ENCODE results near the gene PCDHB15.
"Not testable (repeated sequence)": the region's sequence is repeated elsewhere in the genome, so short reads cannot be mapped to it uniquely, and the experiment has no call there.

PCDHB15 gene

DNA sequence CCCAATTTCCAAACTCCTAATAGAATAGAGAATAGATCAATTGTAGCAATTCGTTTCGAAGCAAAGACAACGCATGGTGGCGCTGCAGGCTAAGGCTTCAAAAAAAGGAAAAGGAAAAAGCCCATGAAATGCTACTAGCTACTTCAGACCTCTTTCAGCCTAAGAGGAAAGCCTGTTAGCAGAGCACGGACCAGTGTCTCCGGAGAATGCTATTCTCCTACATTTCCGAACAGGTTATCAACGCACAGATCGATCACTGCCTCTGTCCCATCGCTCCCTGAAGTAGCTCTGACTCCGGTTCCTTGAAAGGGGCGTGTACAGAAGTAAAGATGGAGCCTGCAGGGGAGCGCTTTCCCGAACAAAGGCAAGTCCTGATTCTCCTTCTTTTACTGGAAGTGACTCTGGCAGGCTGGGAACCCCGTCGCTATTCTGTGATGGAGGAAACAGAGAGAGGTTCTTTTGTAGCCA lies at the start of gene PCDHB15:
PCDHB15 (plus strand) TSS at position 146 of the 468 bp plus-strand sequence; CDS start at position 330, 184 bp downstream.
- peak; percentile 29 for DNase-seq (ENCODE audit: low read depth)

DNA sequence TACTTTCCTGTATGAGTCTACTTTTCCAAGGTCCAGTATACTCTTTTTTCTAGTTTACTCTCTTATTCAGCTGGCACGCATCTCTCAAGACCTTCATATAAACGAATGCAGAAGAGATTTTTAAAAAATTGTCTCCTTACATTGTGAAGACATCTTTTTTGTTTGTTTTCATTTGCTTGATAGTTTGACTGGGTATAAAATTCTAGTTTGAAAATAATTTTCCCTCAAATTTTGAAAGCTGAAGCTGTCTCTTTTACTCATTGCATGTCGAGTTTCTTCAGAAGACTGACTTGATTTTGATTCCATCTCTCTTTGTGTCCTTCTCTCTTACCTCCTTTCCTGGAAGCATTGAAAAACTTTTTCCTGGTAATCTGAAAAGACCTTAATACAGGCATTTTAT lies 48.8 kb upstream of the PCDHB15 start:
- DNase-seq (ENCODE audit: low read depth): no peak

DNA sequence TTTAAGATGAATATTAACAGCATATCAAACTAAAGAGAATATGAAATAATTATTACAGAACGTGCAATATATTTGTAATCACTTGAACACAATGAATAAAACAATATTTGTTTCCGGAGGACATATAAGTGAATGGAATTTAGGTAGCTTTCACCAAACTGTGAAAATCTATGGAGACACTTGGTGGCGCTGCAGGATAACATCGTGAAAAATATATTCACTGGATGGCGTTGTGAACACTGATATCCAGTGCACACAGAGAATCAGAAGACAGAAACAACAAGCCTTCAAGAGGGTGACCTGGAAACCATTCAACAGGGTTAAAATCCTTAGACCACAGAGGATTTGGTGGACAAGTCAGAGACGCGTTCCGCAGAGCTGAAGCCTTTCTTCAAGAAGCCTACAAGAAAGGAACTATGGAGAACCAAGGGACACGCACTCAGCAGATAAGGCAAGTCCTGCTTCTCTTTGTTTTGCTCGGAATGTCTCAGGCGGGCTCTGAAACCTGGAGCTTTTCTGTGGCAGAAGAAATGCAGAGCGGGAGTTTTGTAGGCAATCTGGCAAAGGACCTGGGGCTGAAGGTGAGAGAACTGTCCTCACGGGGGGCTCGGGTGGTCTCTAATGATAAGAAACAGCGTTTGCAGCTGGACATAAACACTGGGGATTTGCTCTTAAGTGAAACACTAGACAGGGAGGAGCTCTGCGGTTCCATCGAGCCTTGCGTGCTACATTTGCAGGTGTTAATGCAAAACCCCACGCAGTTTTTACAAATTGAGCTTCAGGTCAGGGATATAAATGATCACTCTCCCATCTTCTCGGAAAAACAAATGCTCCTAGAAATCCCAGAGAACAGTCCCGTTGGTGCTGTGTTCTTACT lies 45.6 kb upstream of the PCDHB15 start, which contains the start of gene PCDHB11:
PCDHB11 (plus strand) TSS at position 269 of the 877 bp plus-strand sequence; CDS start at position 417, 148 bp downstream.
- peak; percentile 8 for DNase-seq (ENCODE audit: low read depth)

DNA sequence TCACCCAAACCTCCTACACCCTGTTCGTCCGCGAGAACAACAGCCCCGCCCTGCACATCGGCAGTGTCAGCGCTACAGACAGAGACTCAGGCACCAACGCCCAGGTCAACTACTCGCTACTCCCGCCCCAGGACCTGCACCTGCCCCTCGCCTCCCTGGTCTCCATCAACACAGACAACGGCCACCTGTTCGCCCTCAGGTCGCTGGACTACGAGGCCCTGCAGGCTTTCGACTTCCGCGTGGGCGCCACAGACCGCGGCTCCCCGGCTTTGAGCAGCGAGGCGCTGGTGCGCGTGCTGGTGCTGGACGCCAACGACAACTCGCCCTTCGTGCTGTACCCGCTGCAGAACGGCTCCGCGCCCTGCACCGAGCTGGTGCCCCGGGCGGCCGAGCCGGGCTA lies 44.1 kb upstream of the PCDHB15 start:
- DNase-seq (ENCODE audit: low read depth): not testable (repeated sequence)

DNA sequence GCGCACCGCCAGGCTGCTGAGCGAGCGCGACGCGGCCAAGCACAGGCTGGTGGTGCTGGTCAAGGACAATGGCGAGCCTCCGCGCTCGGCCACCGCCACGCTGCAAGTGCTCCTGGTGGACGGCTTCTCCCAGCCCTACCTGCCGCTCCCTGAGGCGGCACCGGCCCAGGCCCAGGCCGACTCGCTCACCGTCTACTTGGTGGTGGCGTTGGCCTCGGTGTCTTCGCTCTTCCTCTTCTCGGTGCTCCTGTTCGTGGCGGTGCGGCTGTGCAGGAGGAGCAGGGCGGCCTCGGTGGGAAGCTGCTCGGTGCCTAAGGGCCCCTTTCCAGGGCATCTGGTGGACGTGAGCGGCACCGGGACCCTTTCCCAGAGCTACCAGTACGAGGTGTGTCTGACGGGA lies 43.5 kb upstream of the PCDHB15 start:
- DNase-seq (ENCODE audit: low read depth): not testable (repeated sequence)

DNA sequence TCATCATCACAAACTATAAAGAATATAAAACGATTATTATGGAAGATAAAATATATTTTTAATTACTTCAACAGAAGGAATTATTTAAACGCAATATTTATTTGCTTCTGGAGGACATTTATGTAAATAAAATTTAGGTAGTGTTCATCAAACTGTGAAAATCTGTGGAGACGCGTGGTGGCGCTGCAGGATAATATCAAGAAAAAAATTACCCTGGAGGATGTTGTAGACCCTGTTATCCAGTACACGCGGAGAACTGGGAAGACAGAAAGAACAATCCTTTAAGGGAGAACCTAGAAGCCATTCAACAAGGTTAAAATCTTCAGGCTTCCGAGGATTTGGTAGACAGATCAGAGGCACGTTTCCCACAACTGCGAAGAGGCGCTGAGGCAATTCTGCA lies 36.7 kb upstream of the PCDHB15 start, which contains the start of gene PCDHB12:
PCDHB12 (plus strand) TSS at position 242 of the 400 bp plus-strand sequence. CDS start 189 bp downstream, outside the sequence.
- DNase-seq (ENCODE audit: low read depth): peak; percentile 28

DNA sequence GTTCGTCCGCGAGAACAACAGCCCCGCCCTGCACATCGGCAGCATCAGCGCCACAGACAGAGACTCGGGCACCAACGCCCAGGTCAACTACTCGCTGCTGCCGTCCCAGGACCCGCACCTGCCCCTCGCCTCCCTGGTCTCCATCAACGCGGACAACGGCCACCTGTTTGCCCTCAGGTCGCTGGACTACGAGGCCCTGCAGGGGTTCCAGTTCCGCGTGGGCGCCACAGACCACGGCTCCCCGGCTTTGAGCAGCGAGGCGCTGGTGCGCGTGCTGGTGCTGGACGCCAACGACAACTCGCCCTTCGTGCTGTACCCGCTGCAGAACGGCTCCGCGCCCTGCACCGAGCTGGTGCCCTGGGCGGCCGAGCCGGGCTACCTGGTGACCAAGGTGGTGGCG lies 34.9 kb upstream of the PCDHB15 start:
- DNase-seq (ENCODE audit: low read depth): not testable (repeated sequence)

DNA sequence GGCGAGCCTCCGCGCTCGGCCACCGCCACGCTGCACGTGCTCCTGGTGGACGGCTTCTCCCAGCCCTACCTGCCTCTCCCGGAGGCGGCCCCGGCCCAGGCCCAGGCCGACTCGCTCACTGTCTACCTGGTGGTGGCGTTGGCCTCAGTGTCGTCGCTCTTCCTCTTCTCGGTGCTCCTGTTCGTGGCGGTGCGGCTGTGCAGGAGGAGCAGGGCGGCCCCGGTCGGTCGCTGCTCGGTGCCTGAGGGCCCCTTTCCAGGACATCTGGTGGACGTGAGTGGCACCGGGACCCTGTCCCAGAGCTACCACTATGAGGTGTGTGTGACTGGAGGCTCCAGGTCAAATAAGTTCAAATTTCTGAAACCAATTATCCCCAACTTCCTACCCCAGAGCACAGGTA lies 34.3 kb upstream of the PCDHB15 start:
- DNase-seq (ENCODE audit: low read depth): not testable (repeated sequence)

DNA sequence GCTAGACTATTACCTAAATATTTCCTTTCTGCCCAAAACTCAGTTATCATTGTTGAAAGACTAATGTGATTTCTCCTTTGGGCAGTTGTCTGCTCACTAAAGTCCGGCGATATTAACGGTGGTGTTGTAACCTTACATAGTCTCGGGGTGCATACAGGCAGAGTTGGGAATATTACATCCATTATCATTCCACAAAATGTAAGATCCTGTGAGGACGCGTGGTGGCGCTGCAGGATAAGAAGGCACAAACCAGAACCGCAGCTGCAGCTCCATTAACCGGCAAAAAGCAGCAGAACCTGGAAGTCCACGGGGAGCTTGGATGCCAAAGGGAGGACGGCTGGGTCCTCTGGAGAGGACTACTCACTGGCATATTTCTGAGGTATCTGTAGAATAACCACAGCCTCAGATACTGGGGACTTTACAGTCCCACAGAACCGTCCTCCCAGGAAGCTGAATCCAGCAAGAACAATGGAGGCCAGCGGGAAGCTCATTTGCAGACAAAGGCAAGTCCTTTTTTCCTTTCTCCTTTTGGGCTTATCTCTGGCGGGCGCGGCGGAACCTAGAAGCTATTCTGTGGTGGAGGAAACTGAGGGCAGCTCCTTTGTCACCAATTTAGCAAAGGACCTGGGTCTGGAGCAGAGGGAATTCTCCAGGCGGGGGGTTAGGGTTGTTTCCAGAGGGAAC lies 31.4 kb upstream of the PCDHB15 start, which contains the start of gene PCDHB13:
PCDHB13 (plus strand) TSS at position 264 of the 684 bp plus-strand sequence; CDS start at position 469, 205 bp downstream.
- peak; percentile 54 for DNase-seq (ENCODE audit: low read depth)

DNA sequence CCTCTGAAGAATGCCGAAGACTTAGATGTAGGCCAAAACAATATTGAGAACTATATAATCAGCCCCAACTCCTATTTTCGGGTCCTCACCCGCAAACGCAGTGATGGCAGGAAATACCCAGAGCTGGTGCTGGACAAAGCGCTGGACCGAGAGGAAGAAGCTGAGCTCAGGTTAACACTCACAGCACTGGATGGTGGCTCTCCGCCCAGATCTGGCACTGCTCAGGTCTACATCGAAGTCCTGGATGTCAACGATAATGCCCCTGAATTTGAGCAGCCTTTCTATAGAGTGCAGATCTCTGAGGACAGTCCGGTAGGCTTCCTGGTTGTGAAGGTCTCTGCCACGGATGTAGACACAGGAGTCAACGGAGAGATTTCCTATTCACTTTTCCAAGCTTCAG lies 30.6 kb upstream of the PCDHB15 start:
- not testable (repeated sequence) for DNase-seq (ENCODE audit: low read depth)

DNA sequence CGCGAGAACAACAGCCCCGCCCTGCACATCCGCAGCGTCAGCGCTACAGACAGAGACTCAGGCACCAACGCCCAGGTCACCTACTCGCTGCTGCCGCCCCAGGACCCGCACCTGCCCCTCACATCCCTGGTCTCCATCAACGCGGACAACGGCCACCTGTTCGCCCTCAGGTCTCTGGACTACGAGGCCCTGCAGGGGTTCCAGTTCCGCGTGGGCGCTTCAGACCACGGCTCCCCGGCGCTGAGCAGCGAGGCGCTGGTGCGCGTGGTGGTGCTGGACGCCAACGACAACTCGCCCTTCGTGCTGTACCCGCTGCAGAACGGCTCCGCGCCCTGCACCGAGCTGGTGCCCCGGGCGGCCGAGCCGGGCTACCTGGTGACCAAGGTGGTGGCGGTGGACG lies 29.7 kb upstream of the PCDHB15 start:
- DNase-seq (ENCODE audit: low read depth): not testable (repeated sequence)

DNA sequence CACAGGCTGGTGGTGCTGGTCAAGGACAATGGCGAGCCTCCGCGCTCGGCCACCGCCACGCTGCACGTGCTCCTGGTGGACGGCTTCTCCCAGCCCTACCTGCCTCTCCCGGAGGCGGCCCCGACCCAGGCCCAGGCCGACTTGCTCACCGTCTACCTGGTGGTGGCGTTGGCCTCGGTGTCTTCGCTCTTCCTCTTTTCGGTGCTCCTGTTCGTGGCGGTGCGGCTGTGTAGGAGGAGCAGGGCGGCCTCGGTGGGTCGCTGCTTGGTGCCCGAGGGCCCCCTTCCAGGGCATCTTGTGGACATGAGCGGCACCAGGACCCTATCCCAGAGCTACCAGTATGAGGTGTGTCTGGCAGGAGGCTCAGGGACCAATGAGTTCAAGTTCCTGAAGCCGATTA lies 29.2 kb upstream of the PCDHB15 start:
- DNase-seq (ENCODE audit: low read depth): not testable (repeated sequence)

DNA sequence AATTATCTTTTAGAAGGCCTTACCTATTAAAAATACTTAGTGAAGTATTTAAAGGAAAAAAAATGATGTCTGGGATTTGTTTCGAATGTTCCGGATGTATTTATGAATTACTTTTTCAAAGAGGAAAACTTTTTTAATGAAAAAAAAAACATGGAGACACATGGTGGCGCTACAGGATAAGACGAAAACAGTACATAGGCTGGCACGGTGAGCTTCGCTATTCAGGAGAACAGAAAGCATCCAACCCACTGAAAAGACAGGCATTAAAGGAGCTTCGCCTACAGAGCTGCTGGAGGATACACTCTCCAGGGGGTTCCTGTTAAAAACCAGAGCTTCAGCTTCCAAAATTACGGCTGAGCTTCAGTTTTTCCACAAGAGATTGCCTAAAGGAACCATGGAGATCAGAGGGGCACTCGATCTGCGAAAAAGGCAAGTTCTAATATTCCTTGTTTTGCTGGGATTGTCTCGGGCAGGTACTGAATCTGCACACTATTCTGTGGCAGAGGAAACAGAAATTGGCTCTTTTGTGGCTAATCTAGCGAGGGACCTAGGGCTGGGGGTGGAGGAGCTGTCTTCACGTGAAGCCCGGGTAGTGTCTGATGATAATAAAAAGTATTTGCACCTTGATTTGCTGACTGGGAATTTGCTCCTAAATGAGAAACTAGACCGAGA lies 21.9 kb upstream of the PCDHB15 start, which contains the start of gene PCDHB14:
PCDHB14 (plus strand) TSS at position 232 of the 672 bp plus-strand sequence; CDS start at position 395, 163 bp downstream.
- DNase-seq (ENCODE audit: low read depth): peak; percentile 66

DNA sequence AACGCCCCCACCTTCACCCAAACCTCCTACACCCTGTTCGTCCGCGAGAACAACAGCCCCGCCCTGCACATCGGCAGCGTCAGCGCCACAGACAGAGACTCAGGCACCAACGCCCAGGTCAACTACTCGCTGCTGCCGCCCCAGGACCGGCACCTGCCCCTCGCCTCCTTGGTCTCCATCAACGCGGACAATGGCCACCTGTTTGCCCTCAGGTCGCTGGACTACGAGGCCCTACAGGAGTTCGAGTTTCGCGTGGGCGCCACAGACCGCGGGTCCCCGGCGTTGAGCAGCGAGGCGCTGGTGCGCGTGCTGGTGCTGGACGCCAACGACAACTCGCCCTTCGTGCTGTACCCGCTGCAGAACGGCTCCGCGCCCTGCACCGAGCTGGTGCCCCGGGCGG lies 20.4 kb upstream of the PCDHB15 start:
- DNase-seq (ENCODE audit: low read depth): not testable (repeated sequence)

DNA sequence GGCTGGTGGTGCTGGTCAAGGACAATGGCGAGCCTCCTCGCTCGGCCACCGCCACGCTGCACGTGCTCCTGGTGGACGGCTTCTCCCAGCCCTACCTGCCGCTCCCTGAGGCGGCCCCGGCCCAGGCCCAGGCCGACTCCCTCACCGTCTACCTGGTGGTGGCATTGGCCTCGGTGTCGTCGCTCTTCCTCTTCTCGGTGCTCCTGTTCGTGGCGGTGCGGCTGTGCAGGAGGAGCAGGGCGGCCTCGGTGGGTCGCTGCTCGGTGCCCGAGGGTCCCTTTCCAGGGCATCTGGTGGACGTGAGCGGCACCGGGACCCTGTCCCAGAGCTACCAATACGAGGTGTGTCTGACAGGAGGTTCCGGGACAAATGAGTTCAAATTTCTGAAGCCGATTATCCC lies 19.8 kb upstream of the PCDHB15 start:
- DNase-seq (ENCODE audit: low read depth): not testable (repeated sequence)

DNA sequence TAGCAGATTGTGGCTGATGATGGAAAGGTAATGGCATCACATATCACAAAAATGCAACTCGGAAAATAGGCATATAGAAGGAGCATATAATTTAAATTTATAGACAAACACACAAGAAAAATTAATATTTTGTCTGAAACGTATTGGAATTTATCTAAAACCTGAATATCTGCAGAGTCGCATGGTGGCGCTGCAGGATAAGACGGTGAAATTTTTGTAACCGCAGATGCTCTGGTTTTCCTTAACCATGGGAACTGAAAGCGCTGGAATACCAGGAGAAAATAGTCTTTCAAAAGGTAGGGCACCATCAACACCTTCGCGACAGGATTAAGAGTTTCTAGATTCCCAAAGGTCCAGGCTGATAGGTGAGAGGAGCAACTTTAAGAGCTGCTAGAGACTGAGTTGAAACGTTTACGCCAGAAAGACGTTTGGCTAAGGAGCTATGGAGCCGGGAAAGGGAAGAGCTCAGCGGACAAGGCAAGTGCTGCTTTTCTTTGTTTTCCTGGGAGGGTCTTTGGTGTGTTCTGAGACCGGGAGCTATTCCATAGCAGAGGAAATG lies 11.0 kb upstream of the PCDHB15 start:
- DNase-seq (ENCODE audit: low read depth): peak; percentile 15

DNA sequence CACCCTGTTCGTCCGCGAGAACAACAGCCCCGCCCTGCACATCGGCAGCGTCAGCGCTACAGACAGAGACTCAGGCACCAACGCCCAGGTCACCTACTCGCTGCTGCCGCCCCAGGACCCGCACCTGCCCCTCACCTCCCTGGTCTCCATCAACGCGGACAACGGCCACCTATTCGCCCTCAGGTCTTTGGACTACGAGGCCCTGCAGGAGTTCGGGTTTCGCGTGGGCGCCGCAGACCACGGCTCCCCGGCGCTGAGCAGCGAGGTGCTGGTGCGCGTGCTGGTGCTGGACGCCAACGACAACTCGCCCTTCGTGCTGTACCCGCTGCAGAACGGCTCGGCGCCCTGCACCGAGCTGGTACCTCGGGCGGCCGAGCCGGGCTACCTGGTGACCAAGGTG lies 9.3 kb upstream of the PCDHB15 start:
- DNase-seq (ENCODE audit: low read depth): not testable (repeated sequence)

DNA sequence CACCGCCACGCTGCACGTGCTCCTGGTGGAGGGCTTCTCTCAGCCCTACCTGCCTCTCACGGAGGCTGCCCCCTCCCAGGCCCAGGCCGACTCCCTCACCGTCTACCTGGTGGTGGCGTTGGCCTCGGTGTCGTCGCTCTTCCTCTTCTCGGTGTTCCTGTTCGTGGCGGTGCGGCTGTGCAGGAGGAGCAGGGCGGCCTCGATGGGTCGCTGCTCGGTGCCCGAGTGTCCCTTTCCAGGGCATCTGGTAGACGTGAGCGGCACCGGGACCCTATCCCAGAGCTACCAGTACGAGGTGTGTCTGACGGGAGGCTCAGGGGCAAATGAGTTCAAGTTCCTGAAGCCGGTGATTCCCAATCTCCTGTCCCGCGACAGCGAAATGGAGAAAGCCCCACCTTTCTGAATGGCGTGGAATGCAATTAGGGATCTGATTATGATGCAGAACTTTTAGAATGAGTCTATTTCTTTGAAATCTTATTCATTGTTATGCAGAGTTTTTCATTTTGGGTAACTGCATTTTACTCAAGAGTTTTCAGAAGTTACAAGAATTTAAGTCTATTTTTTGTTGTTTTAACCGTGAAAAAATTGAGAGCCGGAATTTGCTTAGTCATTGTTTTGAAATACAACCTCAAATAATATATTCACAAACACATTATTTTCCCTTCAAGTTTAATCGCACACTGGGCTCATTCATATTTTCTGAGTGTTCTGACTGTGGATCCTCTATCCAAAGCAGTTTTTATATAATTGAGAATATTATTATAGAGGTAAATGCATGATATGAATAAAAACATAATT lies 8.5 kb upstream of the PCDHB15 start:
- no peak for DNase-seq (ENCODE audit: low read depth)

DNA sequence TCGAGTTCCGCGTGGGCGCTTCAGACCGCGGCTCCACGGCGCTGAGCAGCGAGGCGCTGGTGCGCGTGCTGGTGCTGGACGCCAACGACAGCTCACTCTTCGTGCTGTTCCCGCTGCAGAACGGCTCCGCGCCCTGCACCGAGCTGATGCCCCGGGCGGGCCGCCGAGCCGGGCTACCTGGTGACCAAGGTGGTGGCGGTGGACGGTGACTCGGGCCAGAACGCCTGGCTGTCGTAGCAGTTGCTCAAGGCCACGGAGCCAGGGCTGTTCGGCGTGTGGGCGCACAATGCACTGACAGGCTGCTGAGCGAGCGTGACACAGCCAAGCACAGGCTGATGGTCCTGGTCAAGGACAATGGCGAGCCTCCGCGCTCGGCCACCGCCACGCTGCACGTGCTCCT lies 3.7 kb upstream of the PCDHB15 start:
- no peak for DNase-seq (ENCODE audit: low read depth)

DNA sequence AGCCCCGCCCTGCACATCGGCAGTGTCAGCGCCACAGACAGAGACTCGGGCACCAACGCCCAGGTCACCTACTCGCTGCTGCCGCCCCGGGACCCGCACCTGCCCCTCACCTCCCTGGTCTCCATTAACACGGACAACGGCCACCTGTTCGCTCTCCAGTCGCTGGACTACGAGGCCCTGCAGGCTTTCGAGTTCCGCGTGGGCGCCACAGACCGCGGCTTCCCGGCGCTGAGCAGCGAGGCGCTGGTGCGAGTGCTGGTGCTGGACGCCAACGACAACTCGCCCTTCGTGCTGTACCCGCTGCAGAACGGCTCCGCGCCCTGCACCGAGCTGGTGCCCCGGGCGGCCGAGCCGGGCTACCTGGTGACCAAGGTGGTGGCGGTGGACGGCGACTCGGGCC lies 1.8 kb downstream of the PCDHB15 start:
- DNase-seq (ENCODE audit: low read depth): not testable (repeated sequence)

DNA sequence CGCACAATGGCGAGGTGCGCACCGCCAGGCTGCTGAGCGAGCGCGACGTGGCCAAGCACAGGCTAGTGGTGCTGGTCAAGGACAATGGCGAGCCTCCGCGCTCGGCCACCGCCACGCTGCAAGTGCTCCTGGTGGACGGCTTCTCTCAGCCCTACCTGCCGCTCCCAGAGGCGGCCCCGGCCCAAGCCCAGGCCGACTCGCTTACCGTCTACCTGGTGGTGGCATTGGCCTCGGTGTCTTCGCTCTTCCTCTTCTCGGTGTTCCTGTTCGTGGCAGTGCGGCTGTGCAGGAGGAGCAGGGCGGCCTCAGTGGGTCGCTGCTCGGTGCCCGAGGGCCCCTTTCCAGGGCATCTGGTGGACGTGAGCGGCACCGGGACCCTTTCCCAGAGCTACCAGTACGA lies 2.2 kb downstream of the PCDHB15 start:
- DNase-seq (ENCODE audit: low read depth): not testable (repeated sequence)
